Prostate gland (tissue), 2 donors: ENCODE data around the gene SERTAD4.

Experiments used
- CTCF ChIP-seq, 4 experiments: fragments of 200-600 bp in 2 of 4; fragments of 450-650 bp in 2 of 4; sonication (generic) in 2 of 4; IDR thresholded peaks; 1 replicate in 3 of 4; 2 replicates in 1 of 4; pipeline ENCODE4 v1.5.1; 2016 to 2019; ENCODE audit warnings: antibody characterized with exemption in 4 of 4, mild to moderate bottlenecking in 2 of 4, moderate library complexity in 2 of 4
- POLR2AphosphoS5 ChIP-seq: sonication (generic); formaldehyde crosslinking; IDR thresholded peaks from one replicate; pipeline ENCODE4 v1.6.1; 2017; ENCODE audit warnings: antibody characterized with exemption

GRCh38 chr1:210257698-210258529, 25.3 kb downstream of the SERTAD4 start:
- no peak for TF ChIP-seq CTCF (IDR thresholded peaks at IDR 0.05)
- TF ChIP-seq POLR2AphosphoS5: peak; percentile 66
